H1 (cell line): ENCODE results near the gene FAM193A.

Experiments used
- BRCA1 ChIP-seq: IDR thresholded peaks from 2 replicates; pipeline ENCODE4 v1.6.1; 2012; ENCODE audit warnings: low read depth, low read length, improper control_type of control experiment
- CHD2 ChIP-seq: IDR thresholded peaks from 2 replicates; pipeline ENCODE4 v1.6.1; 2012; ENCODE audit warnings: low read length, improper control_type of control experiment
- CTCF ChIP-seq, 3 experiments: IDR thresholded peaks; 1 replicate in 2 of 3; 2 replicates in 1 of 3; pipeline versions ENCODE4 v1.5.1 to v1.6.1; 2011; ENCODE audit warnings: low read length in 3 of 3, mild to moderate bottlenecking in 3 of 3, inconsistent platforms in 2 of 3, low read depth in 1 of 3, moderate library complexity in 1 of 3; ENCODE audit not compliant: insufficient read depth in 1 of 3; ENCODE audit errors: control extremely low read depth in 1 of 3
- EZH2 ChIP-seq: fragments of 200-600 bp; sonication (generic); IDR thresholded peaks from 2 replicates; pipeline ENCODE4 v1.7.1; 2012; ENCODE audit warnings: low read depth, mild to moderate bottlenecking, moderate library complexity, low read length, inconsistent platforms; ENCODE audit not compliant: severe bottlenecking
- JUND ChIP-seq: IDR thresholded peaks from 2 replicates; pipeline ENCODE4 v1.6.1; 2011; ENCODE audit warnings: mild to moderate bottlenecking, improper control_type of control experiment, low read length
- POLR2A ChIP-seq, 2 experiments: IDR thresholded peaks; 1 replicate in 1 of 2; 2 replicates in 1 of 2; pipeline ENCODE4 v1.6.1; 2011; ENCODE audit warnings: low read depth in 2 of 2, low read length in 2 of 2, mild to moderate bottlenecking in 2 of 2; ENCODE audit errors: control extremely low read depth in 1 of 2
- POLR2AphosphoS5 ChIP-seq: IDR thresholded peaks from 2 replicates; pipeline ENCODE4 v1.6.1; 2011; ENCODE audit warnings: low read depth, low read length
- RAD21 ChIP-seq, 2 experiments: IDR thresholded peaks in 1 of 2; conservative IDR thresholded peaks in 1 of 2; 2 replicates each; pipeline ENCODE4 v1.6.1; 2011; ENCODE audit warnings: low read depth in 2 of 2, low read length in 2 of 2, improper control_type of control experiment in 1 of 2, inconsistent platforms in 1 of 2, mild to moderate bottlenecking in 1 of 2, moderate library complexity in 1 of 2
- TAF1 ChIP-seq: IDR thresholded peaks from 2 replicates; pipeline ENCODE4 v1.6.1; 2011; ENCODE audit warnings: mild to moderate bottlenecking, low read depth, low read length
- TF ChIP-seq, protein P1 (sequence below): IDR thresholded peaks from 2 replicates; pipeline ENCODE4 v1.6.1; 2011; ENCODE audit warnings: low read length, improper control_type of control experiment

DNA sequence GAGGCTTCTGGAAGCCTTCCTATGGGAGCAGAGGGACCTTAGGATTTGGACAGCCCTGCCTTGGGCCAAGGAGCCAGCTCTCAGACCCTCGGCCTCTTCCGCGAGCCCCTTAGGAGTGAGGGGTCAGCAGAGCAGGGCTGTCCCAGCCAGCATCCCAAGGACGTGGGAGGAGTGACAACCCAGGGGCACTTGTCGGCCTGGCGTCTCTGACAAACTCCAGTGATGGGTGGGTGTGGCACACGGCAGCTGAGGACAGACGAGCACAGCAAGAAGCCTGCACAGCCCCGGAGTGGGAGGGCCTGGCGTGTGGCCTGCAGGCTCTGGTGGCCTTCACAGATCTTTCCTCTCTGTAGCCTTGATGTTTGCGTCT is 231.2 kb downstream of the FAM193A start:
- no peak for TF ChIP-seq CTCF (IDR thresholded peaks at IDR 0.05; ENCODE audit: control extremely low read depth in 1 of 3, insufficient read depth in 1 of 3, low read depth in 1 of 3, low read length in 3 of 3)
- TF ChIP-seq POLR2AphosphoS5 = no peak
- no peak for TF ChIP-seq TAF1
- no peak for TF ChIP-seq POLR2A (IDR thresholded peaks at IDR 0.05; ENCODE audit: control extremely low read depth in 1 of 2, low read depth in 2 of 2, low read length in 2 of 2)
- TF ChIP-seq EZH2 = no peak
- TF ChIP-seq JUND = no peak
- no peak for TF ChIP-seq BRCA1
- TF ChIP-seq CHD2 = no peak
- TF ChIP-seq, protein P1, sequence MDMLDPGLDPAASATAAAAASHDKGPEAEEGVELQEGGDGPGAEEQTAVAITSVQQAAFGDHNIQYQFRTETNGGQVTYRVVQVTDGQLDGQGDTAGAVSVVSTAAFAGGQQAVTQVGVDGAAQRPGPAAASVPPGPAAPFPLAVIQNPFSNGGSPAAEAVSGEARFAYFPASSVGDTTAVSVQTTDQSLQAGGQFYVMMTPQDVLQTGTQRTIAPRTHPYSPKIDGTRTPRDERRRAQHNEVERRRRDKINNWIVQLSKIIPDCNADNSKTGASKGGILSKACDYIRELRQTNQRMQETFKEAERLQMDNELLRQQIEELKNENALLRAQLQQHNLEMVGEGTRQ = no peak
- TF ChIP-seq RAD21 (IDR thresholded peaks at IDR 0.05 in 1 of 2, conservative IDR thresholded peaks at IDR 0.05 in 1 of 2; ENCODE audit: low read depth in 2 of 2, low read length in 2 of 2) = no peak
